ENCODE data around the gene SMIM38.

The SMIM38 gene

GRCh38 chr11:69110451-69110850, 45.3 kb upstream of the SMIM38 start:
- TF ChIP-seq, protein P1, sequence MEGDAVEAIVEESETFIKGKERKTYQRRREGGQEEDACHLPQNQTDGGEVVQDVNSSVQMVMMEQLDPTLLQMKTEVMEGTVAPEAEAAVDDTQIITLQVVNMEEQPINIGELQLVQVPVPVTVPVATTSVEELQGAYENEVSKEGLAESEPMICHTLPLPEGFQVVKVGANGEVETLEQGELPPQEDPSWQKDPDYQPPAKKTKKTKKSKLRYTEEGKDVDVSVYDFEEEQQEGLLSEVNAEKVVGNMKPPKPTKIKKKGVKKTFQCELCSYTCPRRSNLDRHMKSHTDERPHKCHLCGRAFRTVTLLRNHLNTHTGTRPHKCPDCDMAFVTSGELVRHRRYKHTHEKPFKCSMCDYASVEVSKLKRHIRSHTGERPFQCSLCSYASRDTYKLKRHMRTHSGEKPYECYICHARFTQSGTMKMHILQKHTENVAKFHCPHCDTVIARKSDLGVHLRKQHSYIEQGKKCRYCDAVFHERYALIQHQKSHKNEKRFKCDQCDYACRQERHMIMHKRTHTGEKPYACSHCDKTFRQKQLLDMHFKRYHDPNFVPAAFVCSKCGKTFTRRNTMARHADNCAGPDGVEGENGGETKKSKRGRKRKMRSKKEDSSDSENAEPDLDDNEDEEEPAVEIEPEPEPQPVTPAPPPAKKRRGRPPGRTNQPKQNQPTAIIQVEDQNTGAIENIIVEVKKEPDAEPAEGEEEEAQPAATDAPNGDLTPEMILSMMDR (conservative IDR thresholded peaks at IDR 0.05; ENCODE audit: control insufficient read depth, insufficient read depth, low read depth, low read length) = no peak
- H3K4me3 ChIP-seq (ENCODE audit: control insufficient read depth, low read depth, low read length) = no peak overlapping the region
- no peak for DNase-seq (ENCODE audit: low read depth)

DNA sequence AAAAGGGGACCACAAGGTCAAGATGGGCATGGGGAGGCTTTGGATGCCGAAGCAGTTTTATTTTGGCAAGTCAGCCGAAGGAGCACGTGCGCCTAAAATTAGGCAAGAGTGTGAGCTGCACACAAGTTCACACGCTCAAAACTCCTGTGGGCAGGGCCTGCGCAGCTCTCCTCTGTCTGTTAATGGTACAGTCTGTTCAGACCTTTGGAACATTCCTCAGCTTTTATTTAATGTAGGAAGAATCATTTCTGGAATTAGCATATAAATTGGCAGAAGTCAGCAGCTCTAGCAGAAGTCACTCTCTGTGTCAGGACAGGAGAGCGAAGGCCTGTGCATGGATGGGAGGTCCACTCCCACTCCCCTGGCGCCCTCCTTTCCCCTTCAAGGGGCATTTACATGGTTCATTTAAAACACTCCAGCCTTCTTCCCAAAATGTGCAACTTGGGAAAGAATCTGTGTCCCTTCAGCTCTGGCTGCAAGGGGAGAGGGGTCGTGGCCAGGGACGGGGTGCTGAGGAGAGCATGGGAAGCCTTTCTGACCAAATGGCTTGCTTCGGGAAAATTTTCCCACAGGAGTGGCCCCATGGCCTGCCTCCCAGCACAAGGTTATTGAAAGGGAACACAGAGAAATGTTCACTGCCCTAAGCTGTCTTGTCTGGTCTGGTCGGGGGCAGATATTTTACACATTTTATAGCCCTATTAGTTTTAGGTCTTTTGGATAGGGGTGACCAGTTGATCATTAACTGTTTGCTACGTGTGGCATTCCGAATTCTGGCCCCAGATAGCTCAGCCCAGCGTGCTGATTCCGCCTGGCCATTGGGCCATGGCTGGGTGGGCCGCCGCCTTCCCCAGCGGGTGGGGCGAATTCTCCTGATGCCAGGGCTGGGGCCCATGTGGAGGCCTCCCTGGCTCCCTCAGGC, 43.9 kb upstream of the SMIM38 start:
- DNase-seq (ENCODE audit: low read depth) = no peak
- no peak overlapping the region for H3K4me3 ChIP-seq (ENCODE audit: control insufficient read depth, low read depth, low read length)
- TF ChIP-seq, protein P1 (conservative IDR thresholded peaks at IDR 0.05; ENCODE audit: control insufficient read depth, insufficient read depth, low read depth, low read length) = no peak

GRCh38 chr11:69113226-69113625, 42.5 kb upstream of the SMIM38 start:
- DNase-seq (ENCODE audit: low read depth) = no peak

DNA sequence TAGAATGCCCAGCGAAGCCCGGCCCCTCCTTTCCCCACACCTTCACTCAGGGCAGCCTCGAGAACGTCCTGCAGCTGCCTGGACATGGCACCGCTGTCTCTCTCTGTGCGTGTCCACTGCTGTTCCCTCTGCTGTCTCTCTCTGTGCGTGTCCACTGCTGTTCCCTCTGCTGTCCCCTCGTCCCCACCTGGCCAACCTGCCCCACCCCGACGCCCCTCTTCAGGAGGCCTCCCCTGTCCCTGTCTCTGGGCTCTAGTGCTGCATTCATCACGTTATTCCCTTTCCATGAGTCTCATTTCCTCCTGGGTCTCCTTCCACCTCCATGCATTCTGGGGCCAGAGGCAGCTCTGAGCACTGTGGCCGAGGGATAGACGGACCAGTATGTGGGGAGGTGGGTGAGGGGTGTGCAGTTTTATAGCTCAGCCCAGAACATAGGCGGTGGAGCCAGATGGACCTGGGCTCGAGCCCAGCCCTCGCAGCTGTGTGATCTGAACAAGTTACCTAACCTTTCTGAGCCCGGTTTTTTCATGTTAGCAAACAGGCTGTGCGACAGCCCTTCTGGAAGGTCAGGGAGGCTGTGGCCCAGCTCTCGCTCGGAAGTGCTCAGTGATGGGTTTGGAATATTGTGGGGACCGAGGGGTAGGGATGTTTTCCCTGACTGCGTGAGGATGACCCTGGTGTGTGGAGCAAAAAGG, 41.9 kb upstream of the SMIM38 start:
- TF ChIP-seq, protein P1 (conservative IDR thresholded peaks at IDR 0.05; ENCODE audit: control insufficient read depth, insufficient read depth, low read depth, low read length) = no peak

More at GRCh38 chr11:69113226-69113625, 42.5 kb upstream of the SMIM38 start:
- no peak overlapping the region for H3K4me3 ChIP-seq (ENCODE audit: control insufficient read depth, low read depth, low read length)
- TF ChIP-seq, protein P1 (conservative IDR thresholded peaks at IDR 0.05; ENCODE audit: control insufficient read depth, insufficient read depth, low read depth, low read length) = no peak

DNA sequence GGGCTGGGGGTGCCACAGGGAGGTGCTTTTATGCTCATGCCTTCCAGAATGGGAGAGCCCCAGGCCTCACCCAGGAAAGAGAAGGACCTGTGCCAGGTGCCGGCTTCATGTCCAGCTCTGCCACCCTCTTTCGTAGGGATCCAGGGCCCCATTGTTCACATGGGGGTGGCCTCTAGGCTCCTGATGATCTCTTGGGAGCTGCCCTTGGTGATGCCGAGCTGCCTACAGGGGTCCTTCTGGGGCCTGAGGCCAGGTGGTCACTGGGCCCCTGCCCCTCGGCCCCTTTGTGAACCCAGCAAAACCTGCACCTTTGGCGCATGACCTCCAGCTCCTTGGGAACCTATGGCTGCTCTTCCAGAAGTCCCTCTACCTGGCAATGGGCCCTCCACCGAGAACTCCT, 41.4 kb upstream of the SMIM38 start:
- TF ChIP-seq, protein P1 (conservative IDR thresholded peaks at IDR 0.05; ENCODE audit: control insufficient read depth, insufficient read depth, low read depth, low read length) = no peak
- H3K4me3 ChIP-seq (ENCODE audit: control insufficient read depth, low read depth, low read length) = no peak overlapping the region
- DNase-seq (ENCODE audit: low read depth) = no peak

More for the DNA sequence above, 41.9 kb upstream of the SMIM38 start:
- DNase-seq (ENCODE audit: low read depth) = no peak
- no peak overlapping the region for H3K4me3 ChIP-seq (ENCODE audit: control insufficient read depth, low read depth, low read length)

GRCh38 chr11:69114811-69115523, 40.8 kb upstream of the SMIM38 start:
- H3K4me3 ChIP-seq (ENCODE audit: control insufficient read depth, low read depth, low read length) = no peak overlapping the region
- TF ChIP-seq, protein P1 (conservative IDR thresholded peaks at IDR 0.05; ENCODE audit: control insufficient read depth, insufficient read depth, low read depth, low read length) = no peak
- DNase-seq (ENCODE audit: low read depth) = no peak
